Tibial nerve (tissue), 4 donors: Measurements from ENCODE around the gene ZFYVE1. TPM values are rescaled to one million over a fixed set of nuclear protein-coding genes. Genes with fewer than 3 reads are reported as not detected.
"Not testable (repeated sequence)": the region's sequence is repeated elsewhere in the genome, so short reads cannot be mapped to it uniquely, and the experiment has no call there.

Experiments
- DNase-seq, 2 donors: peaks; one replicate each; pipeline ENCODE4 v3.0.0-alpha.2; 2019; ENCODE audit warnings: low spot score in 2 of 2
- H3K27ac ChIP-seq, 4 donors: fragments of 200-600 bp; sonication (generic) in 3 of 4; one replicate each; pipeline ENCODE4 v1.5.1; 2017 to 2019; ENCODE audit warnings: mild to moderate bottlenecking in 1 of 4
- H3K27me3 ChIP-seq, 2 donors: fragments of 200-600 bp; sonication (generic) in 1 of 2; one replicate each; pipeline versions ENCODE4 v1.5.1 to v1.6.0; 2017 to 2019
- H3K36me3 ChIP-seq, 3 donors: fragments of 200-600 bp; sonication (generic); one replicate each; pipeline ENCODE4 v1.5.1; 2018 to 2019
- H3K4me1 ChIP-seq, 4 donors: fragments of 200-600 bp; sonication (generic) in 3 of 4; one replicate each; pipeline ENCODE4 v1.5.1; 2017 to 2019
- H3K4me3 ChIP-seq, 4 donors: fragments of 200-600 bp; sonication (generic) in 3 of 4; one replicate each; pipeline ENCODE4 v1.5.1; 2017 to 2019; ENCODE audit warnings: mild to moderate bottlenecking in 1 of 4, moderate library complexity in 1 of 4
- H3K9me3 ChIP-seq, 4 donors: fragments of 200-600 bp; sonication (generic) in 3 of 4; one replicate each; pipeline ENCODE4 v1.5.1; 2017 to 2019
- CTCF ChIP-seq, 5 experiments: fragments of 200-600 bp in 3 of 5; fragments of 450-650 bp in 2 of 5; sonication (generic) in 3 of 5; IDR thresholded peaks; one replicate each; pipeline ENCODE4 v1.5.1; 2016 to 2019; ENCODE audit warnings: antibody characterized with exemption in 5 of 5, mild to moderate bottlenecking in 3 of 5, moderate library complexity in 2 of 5
- EP300 ChIP-seq, 2 donors: sonication (generic); formaldehyde crosslinking; IDR thresholded peaks; one replicate each; pipeline ENCODE4 v1.6.1; 2017; ENCODE audit warnings: antibody characterized with exemption in 2 of 2, mild to moderate bottlenecking in 1 of 2
- POLR2A ChIP-seq, 2 donors: fragments of 450-650 bp; IDR thresholded peaks; one replicate each; pipeline ENCODE4 v1.6.1; 2017; ENCODE audit warnings: antibody characterized with exemption in 2 of 2, mild to moderate bottlenecking in 2 of 2, moderate library complexity in 2 of 2
- WGBS, 2 donors: methylation state at CpG; one replicate each; pipeline ENCODE4 v1.1.5; 2018; 5-methylcytosine and 5-hydroxymethylcytosine counted together
- total RNA-seq, 4 donors: library from RNA; depleted of rRNA; stranded (reverse); fragments of >200 nt; gene quantifications; one replicate each; pipeline ENCODE4 v1.1.0, GENCODE V29; 2016

ZFYVE1 gene
- total RNA-seq, 4 donors from 2014 or later = 16.5 to 30.3 (median 23.0) TPM

GRCh38 chr14:73027546-73027945 is 640 bp upstream of the ZFYVE1 start:
- Histone ChIP-seq H3K4me1 (peaks cover 0 to 37% (median 11%) of the 10 kb centered on the region in 4 donors), H3K27me3 (no peaks in the 10 kb centered on the region), H3K27ac (peak overlapping the region in 1 of 4 donors; percentile 96), H3K4me3 (peak overlapping the region; percentile 18 to 97 (median 80)), H3K36me3 (peaks cover 0 to 17% (median 4%) of the 10 kb centered on the region in 3 donors), H3K9me3 (no peaks in the 10 kb centered on the region)
- TF ChIP-seq POLR2A (IDR thresholded peaks at IDR 0.05) (no peak), CTCF (IDR thresholded peaks at IDR 0.05) (no peak), EP300 (IDR thresholded peaks at IDR 0.05) (no peak)
- no peak for DNase-seq
- WGBS, 2 donors = 49% methylated on average over 3 of the region's 3 CpGs

GRCh38 chr14:73026243-73026844 is 562 bp downstream of the ZFYVE1 start:
- 2 to 4% methylated on average over 13 to 21 of the region's 21 CpGs for WGBS, 2 donors
- peaks cover 0 to 49% (median 16%) of the 10 kb centered on the region in 4 donors for H3K4me1 ChIP-seq
- H3K36me3 ChIP-seq = peaks cover 0 to 21% (median 4%) of the 10 kb centered on the region in 3 donors
- DNase-seq = peak in 1 of 2 donors; percentile 6
- no peaks in the 10 kb centered on the region for H3K9me3 ChIP-seq
- TF ChIP-seq CTCF (IDR thresholded peaks at IDR 0.05) (no peak), EP300 (IDR thresholded peaks at IDR 0.05) (no peak), POLR2A (IDR thresholded peaks at IDR 0.05) (no peak)
- peak overlapping the region; percentile 80 to 97 (median 90) for H3K27ac ChIP-seq
- H3K4me3 ChIP-seq = peak overlapping the region; percentile 75 to 97 (median 86)
- no peaks in the 10 kb centered on the region for H3K27me3 ChIP-seq

- H3K9me3 ChIP-seq = no peaks in the 10 kb centered on the region
- peaks cover 0 to 49% (median 16%) of the 10 kb centered on the region in 4 donors for H3K4me1 ChIP-seq
- 58 to 69% methylated on average over 3 of the region's 3 CpGs for WGBS, 2 donors
- H3K27ac ChIP-seq = peak overlapping the region in 1 of 4 donors; percentile 97
- H3K4me3 ChIP-seq = peak overlapping the region in 3 of 4 donors; percentile 75 to 97 (median 85)
- H3K36me3 ChIP-seq = peaks cover 0 to 28% (median 4%) of the 10 kb centered on the region in 3 donors
- H3K27me3 ChIP-seq = no peaks in the 10 kb centered on the region
- no peak for DNase-seq
- TF ChIP-seq EP300 (IDR thresholded peaks at IDR 0.05) (no peak), CTCF (IDR thresholded peaks at IDR 0.05) (no peak), POLR2A (IDR thresholded peaks at IDR 0.05) (no peak)
Observed at GRCh38 chr14:73025544-73025943, 1.4 kb downstream of the ZFYVE1 start.

GRCh38 chr14:73022051-73022450 is 4.9 kb downstream of the ZFYVE1 start:
- no peak overlapping the region for H3K4me3 ChIP-seq
- H3K27me3 ChIP-seq = no peaks in the 10 kb centered on the region
- no peak for DNase-seq
- TF ChIP-seq EP300 (IDR thresholded peaks at IDR 0.05) = no peak
- whole genome bisulfite sequencing, 2 donors = 87 to 93% methylated on average over 4 of the region's 4 CpGs
- H3K36me3 ChIP-seq = peaks cover 0 to 61% (median 4%) of the 10 kb centered on the region in 3 donors
- peaks cover 0 to 54% (median 16%) of the 10 kb centered on the region in 4 donors for H3K4me1 ChIP-seq
- no peaks in the 10 kb centered on the region for H3K9me3 ChIP-seq
- no peak overlapping the region for H3K27ac ChIP-seq

- not testable (repeated sequence) for H3K9me3 ChIP-seq, H3K4me3 ChIP-seq, DNase-seq, H3K27me3 ChIP-seq
- Histone ChIP-seq H3K27ac (peak overlapping the region in 2 of 4 donors; percentile 50 to 82), H3K36me3 (peaks cover 0 to 57% (median 0%) of the 10 kb centered on the region in 3 donors), H3K4me1 (peaks cover 0 to 41% (median 11%) of the 10 kb centered on the region in 4 donors)
- WGBS, 2 donors = 93 to 97% methylated on average over 10 of the region's 10 CpGs
Observed at GRCh38 chr14:73016011-73016410, 10.9 kb downstream of the ZFYVE1 start.

- Histone ChIP-seq H3K4me1 (peaks cover 0 to 41% (median 11%) of the 10 kb centered on the region in 4 donors), H3K36me3 (peaks cover 0 to 52% (median 0%) of the 10 kb centered on the region in 3 donors), H3K27ac (peak overlapping the region in 3 of 4 donors; percentile 17 to 82 (median 50))
- H3K9me3 ChIP-seq, DNase-seq, H3K27me3 ChIP-seq, H3K4me3 ChIP-seq: not testable (repeated sequence)
- WGBS, 2 donors = 90 to 94% methylated on average over 14 of the region's 14 CpGs
Observed at GRCh38 chr14:73015552-73015951, 11.4 kb downstream of the ZFYVE1 start.
